ENCODE measurements around the gene TBXAS1.
"Not testable (repeated sequence)": the region's sequence is repeated elsewhere in the genome, so short reads cannot be mapped to it uniquely, and the experiment has no call there.

Gene TBXAS1

DNA sequence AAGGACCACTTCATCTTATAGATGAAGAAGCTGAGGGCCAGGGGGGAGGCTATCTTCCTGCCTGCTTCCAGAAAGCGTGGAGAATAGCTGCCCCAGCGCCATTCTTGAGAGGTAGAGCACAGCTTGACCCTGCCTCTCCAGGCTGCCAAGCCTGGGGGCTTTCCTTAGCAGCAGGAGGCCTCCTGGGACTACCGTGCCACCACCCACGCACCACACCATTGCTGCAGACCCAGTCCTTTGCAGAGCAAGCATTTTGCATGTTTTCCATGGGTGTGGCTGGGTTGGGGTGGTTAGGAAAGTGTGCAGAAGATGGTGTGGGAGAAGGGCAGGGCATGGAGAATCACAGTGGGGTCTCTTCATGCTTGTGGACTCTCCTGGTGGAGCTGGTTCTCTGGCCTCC is 64.9 kb downstream of the TBXAS1 start:
- DNase-seq, result no peak

DNA sequence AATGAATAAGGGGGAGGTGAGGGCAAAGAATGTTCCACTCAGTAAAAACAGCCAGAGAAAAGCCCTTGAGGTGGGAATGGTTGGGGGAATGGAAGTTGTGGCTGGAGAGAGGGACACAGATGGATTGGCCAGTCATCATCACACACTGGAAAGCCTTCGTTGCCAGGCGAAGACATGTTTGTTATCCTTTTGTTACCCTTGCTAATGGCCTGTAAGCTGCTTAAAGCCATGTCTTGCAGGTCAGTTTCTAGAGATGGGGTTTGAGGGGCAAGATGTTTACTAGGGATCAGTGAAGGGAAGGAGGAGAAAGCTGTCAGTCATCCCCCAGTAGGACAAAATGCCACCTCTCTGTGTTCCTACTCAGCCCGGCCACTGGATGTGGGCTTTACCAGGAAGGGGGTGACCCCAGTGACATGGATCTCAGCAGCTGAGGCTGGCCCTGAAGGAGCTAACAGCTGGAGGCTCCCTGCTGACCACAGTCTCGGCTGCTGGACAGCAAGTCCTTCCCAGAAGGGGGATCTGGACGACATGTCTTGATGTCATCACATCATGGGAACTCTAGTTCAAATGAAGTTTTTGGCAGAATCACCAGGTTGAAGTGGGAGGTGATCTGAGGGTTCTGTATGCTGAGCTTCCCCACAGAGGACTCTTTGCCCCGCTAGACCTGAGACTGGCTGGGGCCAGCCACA is 66.2 kb downstream of the TBXAS1 start:
- no peak for DNase-seq

DNA sequence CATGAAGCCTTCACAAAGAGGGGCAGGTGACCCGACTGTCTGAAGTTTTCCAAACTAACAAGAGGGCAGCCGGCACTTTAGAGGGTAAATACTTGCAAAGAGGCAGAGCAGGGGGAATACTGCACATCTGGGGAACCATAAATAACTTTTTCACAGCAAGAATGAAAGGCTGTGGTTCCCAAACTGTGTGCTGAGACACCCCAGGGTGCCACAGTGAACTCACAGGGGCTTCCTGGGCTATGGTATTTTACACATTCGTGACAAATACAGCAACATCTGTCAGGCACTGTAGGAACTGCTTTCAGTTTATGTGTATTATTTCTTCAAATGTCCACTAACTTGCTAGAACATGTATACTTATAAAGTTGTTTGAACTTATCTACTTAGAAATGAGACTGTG is 67.2 kb downstream of the TBXAS1 start:
- DNase-seq, result no peak

DNA sequence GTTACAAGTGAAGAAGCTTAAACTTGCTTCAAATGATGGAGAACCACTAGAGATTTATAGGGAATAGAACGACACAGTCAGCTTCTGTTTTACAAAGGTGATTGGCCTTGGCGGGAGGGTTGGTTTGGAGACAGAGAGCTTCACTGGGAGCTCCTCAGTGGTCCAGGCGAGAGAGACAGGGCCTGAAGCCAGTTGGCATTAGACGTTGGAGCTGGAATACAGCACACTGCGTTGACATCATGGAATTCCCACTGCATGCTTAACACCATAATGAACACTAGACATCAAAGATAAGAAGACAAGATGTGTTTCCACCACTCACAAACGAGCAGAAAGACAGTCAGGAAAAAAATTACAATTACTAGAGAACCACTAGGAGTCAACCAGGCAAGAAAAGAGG is 67.8 kb downstream of the TBXAS1 start:
- DNase-seq, result no peak

DNA sequence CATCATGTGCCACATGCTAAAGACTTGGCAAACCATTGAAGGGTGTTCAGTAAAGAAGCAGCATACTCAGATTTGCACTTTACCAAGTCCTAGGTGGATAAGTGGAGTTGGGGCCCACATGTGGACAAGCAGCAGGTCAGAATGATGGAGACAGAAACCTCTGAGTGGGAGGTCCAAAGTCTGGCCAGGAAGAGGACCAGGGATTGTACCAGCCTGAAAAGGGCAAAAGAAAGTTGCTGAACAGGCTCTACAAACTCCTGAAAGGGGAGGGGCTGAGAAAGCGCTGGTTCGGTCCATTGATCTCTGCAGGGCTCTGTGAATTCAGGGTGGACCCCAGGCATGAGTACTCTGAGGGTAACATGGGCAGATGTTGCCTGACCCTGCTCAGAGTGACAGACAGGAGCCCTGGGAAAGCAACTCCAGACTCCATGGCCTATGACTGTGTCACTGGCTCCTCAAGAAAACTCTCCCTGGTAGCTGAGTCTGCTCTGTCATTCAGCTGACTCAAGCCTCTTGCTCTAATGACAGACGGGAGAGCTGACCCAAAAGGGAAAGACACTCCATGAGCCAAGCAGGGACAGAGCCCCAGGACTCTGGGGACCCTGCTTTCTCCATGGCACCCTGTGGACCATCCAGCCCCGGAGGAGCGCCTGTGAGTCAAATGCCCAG is 68.5 kb downstream of the TBXAS1 start:
- no peak for DNase-seq

DNA sequence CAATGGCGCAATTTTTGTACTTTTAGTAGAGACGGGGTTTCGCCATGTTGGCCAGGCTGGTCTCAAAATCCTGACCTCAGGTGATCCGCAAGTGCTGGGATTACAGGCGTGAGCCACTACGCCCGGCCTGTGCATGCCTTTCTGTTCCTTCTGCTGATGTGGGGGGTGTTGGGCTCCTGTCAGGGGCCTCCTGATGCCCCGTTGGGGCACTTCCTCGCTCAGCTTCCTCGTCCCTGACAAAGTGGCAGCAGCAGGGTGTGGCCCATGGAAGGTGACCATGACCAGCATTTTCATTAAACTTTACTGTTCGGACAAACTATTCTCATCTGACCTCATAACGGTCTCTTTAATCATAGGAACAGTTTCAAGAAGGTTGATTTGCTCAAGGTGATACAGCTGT is 69.4 kb downstream of the TBXAS1 start:
- no peak for DNase-seq

DNA sequence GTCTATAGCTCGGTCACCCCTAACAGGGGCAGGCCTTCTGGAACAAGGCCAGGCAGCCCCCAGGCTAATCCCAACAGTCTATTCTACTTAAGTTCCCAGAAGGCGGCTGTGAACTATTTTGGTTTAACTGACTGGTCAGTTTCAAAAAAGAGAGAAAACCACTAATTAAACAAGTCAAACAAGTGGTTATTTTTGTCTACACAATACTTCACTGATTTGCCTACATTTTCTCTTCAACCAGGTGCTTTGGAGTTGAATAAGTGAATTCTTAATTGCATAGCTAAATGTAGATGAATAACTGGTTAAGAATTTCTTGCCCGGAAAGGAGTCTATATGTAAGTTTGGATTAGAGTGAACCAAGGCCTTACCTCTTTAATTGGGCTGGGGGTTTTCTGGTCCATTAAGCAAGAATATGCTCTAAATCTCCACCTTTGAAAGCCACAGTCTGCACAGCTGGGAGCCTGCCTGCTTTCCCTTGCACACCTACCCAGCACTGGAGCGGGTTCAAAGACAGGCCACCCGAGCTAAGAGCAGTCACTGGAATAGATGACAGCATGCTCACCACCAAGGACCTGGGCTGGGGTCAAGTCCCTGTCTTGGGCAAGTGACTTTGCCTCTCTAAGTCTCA is 70.4 kb downstream of the TBXAS1 start:
- DNase-seq, result no peak

DNA sequence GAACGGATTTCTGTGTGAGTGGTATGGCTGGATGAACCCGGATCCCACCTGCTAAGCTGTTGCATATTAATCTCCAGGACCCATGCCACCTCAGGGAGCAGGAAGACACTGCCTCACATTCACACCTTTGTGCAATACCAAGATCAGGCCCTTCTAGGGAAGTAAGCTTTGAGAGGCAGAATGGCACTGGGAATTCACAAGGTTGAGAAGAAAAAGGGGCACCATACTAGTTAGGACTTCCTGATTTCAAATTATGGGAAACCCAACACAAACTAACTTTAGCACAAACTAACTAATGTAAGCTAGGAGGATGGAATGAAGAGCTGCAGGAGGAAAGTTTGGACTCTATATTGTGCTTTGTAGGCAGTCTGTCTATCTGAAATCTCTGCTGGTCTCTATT is 71.3 kb downstream of the TBXAS1 start:
- DNase-seq, result no peak

DNA sequence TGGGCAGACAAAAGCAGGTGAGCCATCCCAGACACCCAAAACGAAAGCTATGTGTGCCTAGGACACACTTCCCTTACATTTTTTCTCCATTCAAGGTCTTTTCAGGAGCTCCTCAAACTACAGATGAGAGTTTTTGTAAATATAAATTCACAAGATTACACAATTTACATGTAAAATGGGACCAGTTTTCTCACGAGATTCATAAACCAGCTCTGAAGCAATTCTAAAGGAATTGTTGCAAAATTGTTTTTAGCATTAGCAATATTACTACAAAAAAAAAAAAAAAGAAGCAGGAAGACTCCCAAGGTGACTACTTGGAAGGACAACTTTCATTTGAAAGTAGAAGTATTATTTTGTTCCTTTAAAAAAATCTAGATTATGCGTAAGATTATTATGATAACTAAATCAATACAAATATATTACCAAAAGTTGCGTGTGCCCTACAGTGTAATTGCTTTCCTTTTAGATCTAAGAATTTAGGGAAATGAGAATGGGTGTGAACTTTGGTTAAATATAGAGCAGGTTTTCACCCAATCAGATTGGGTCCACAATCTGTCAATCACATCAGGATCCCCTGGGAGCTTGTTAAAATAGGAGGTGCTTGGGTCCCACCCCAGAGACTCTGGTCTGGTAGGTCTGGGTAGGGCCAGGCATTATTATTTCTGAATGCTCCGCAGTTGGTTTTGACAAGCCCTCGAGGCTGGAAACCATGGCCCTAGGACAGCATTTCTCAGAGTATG is 72.2 kb downstream of the TBXAS1 start:
- no peak for DNase-seq

DNA sequence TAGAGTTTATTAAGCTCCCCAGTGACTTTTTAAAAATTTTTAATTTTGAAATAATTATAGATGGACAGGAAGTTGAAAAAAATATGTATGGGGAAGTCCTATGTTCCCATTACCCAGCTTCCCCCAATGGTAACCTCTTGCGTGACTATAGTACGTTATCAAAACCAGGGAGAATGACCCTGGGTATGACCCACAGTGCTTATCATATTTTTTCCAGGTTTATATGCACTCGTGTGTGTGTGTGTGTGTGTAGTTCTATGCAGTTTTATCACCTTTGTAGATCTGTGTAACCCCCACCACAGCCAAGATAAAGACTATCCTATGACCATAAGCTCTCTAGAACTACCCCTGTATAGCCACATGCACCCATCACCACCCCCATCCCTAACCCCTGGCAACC is 72.8 kb downstream of the TBXAS1 start:
- no peak for DNase-seq

DNA sequence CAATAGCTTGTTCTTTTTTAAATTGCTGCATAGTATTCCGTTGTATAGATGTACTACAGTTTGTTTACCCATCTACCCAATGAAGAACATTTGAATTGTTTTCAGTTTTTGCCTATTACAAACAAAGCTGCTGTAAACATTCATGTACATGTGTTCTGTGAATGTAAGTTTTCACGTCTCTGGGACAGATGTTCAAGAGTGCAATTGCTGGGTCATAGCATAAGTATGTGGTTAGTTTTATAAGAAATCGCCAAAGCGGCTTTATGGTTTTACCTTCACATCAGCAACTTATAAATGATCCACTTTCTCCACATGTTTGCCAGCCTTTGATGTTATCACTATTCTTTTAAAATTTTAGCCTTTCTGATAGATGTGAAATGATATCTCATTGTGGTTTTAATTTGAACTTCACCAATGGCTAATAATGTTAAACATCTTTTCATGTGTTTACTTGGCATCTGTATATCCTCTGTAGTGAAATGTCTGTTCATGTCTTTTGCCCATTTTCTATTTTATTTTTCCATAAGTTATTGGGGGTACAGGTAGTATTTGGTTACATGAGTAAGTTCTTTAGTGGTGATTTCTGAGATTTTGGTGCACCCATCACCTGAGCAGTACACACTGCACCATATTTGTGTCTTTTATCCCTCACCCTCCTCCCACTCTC is 73.5 kb downstream of the TBXAS1 start:
- no peak for DNase-seq

DNA sequence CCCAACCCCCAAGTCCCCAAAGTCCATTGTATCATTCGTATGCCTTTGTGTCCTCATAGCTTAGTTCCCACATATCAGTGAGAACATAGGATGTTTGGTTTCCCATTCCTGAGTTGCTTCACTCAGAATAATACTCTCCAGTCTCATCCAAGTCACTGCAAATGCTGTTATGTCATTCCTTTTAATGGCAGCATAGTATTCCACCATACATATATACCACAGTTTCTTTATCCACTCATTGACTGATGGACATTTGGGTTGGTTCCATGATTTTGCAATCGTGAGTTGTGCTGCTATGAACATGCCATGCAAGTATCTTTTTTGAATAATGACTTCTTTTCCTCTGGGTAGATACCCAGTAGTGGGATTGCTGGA is 74.0 kb downstream of the TBXAS1 start:
- not testable (repeated sequence) for DNase-seq

DNA sequence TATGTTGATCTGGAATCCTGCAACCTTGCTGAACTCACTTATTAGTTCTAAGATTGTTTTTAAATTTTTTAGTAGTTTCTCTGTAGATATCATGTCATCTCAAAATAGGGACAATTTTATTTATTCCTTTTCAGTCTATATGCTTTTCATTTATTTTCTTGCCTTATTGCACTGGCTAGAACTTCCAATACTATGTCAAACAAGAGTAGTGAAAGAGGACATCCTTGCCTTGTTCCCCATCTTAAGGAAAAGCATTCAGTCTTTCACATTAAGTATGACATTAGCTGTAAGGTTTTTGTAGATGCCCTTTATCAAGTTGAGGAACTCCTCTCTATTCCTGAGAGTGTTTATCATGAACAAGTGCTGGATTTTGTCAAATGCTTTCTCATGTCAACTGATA is 77.8 kb downstream of the TBXAS1 start:
- DNase-seq, result no peak

DNA sequence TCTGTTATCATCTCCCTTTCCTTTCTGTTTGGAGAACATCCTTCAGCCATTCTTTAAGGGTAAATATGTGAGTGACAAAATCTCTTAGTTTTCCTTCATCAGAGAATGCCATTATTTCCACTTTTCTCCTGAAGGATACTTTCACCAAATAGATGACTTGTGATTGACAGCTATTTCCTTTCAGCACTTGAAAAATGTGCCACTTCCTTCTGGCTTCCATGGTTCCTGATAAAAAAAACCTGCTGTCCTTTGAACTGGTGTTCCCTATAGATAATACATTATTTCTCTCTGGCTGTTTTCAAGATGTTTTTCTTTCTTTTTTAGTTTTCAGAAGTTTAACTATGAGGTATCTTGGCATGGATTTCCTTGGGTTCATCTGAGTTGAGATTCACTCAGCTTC is 79.7 kb downstream of the TBXAS1 start:
- no peak for DNase-seq

DNA sequence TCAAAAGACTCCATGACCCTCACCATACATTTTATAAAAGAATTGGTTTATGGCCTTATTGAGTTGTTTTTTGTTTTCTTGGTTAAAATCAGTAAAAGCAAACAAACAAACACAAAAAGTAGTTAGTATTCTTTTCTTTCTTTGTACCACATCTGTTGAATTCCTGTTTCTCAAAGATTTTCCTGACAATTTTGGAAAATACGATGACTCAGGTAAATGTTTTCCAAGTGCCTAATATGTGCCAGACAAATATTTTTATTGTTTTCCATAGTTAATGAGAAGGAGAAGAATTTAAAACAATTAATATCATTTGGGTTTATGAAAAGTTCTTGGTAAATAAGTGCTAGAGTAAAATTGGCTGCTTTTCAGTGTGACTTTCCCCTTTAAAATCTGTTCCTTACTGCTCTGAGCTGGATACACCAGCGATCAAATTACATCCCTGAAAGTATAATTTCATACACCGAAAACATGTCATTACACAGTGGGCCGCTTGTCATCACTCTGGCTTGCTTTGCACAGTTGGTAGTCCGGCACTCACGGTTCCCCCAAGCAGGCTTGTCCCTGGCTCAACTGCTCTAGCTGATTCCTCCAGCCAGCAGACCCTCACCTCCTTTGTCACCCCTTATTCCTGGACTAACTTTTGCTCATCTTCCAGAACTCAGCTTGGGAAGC is 80.5 kb downstream of the TBXAS1 start:
- no peak for DNase-seq

DNA sequence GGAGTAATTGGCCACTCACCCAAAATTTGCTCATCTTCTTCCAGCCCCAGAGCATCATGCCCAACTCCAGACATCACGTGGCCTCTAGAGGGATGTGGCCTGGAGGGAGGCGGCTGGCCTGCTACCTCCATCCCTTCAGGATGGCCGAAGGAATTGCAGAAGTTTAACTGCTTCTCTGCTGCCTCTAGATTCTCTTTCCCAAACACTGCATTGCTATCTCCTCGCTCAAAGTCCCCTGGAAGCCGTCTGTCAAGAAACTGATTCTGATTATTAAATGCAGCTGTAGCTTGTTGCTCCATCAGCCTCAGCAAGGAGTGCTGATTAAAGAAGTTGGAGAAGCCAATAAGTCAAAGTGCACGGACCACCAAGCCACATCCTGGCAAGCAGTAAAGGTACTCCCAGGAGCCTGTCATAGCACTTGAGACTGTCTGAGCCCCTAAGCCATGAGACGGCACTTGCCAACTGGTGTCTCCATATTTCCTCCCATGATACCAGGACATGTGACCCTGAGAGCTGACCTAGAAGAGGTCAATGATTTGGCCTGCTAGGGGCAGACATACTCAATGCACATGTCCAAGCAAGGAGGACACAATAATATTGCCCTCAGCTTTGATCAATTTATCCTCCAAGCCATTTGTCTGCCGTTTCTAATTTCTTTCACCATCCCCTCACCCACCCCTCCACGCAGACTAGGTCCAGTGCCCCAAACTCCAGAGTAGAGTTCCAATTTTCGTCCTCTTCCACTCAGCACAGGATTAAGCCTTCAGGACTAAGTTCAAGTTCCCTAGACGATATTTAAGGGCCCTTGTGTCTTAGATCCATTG is 84.2 kb downstream of the TBXAS1 start:
- no peak for DNase-seq

DNA sequence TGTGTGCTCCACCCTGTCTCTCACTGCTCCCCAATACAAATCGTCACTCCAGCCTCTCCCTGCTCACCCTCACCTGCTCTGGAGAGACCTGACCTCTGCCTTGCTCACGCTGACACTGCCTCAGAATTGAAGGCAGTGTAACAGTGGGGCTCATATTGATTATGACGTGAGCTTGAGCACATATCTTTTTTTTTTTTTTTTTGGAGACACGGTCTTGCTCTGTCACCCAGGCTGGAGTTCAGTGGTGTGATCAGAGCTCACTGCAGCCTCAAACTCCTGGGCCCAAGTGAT is 84.7 kb downstream of the TBXAS1 start:
- no peak for DNase-seq

DNA sequence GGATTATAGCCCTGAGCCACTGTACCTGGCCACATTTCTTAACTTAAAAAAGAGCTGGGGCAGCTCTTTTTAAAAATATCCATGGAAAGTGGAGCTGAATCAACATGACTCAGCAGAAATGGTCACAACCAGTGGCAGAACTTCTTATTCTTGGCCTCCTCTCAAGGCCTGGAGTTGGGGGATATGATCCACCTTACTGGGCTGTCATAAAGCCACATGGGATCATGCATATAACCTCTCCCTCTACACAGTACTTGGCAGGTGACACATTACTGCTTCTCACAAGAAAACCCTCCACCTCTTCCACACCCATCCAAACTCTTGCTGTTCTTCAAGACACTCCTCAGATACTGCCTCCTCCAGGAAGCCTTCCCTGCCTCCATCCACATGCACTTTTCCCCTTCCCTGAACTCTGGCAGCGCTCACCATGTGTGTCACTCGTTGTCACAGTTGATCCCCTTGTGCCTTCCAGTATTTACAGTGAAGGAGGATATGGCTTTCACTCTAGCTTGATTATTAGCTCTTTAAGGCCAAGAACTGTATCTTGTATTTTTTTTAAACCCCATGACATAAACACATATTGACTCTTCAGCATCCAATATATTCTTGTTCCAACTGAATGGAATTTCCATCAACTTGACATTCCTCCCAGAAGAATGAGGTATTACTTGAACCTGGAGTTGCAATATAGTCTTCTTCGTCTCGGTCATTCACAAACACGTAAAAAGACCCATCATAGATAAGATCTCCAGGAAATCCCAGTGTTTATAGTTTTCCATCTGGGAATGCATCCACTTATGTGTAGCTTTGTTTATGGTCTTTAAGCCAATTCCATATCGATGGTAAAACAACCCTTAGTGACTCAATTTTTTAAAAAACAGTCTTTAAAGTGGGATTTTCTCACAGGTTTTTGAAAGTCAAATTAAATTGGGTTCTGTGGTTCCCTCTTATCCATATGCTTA is 85.5 kb downstream of the TBXAS1 start:
- DNase-seq, result no peak

DNA sequence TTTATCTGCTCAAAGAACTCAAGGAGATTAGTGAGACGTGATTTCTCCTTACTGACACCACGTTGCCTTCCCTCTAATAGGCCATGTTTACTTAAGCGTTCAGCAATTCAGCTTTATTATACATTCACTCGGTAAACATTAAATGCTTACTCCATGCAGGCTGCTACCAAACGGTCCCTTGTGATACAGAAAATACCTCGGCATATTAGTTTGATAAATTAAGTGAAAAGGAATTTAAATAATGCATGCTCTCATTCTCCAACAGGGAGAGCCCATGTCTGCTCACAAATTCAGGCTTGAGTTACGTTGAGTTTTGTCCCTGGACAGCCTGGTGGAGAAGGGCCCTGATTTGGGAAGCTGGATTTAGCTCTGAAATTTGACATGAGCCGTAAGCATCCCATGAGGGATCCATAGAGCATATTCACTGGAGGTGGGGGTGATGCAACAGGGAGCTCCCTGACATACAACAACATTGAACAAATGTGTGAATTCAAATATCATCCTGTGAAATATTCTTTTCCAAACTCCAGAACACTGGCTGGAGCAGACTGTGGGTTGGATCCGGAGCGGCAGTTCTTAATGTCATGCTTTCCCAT is 86.3 kb downstream of the TBXAS1 start:
- no peak for DNase-seq
